B cell (primary cell): ENCODE results near the gene DPYD. TPM values are rescaled to one million over a fixed set of nuclear protein-coding genes. Genes with fewer than 3 reads are reported as not detected.

Experiments
- ATAC-seq: fragments of 200-7000 bp; cut with Tn5 transposase; one replicate; pipeline ENCODE4 v1.10.0; 2021; ENCODE audit warnings: low read depth, mild to moderate bottlenecking, moderate number of reproducible peaks, moderate library complexity
- CTCF ChIA-PET: fragments of 350-600 bp; sonication (Branson Sonifier 250); formaldehyde crosslinking; loops from one replicate; lab custom pipeline; 2021; ENCODE audit warnings: antibody characterized with exemption, inconsistent platforms; lab: Charles Lee
- POLR2A ChIA-PET: fragments of 350-600 bp; sonication (Branson Sonifier 250); formaldehyde crosslinking; loops from one replicate; lab custom pipeline; 2021; ENCODE audit warnings: antibody characterized with exemption; lab: Charles Lee
- DNase-seq: peaks from one replicate; pipeline ENCODE4 v3.0.0; 2013
- H2AFZ ChIP-seq: 2 replicates; pipeline ENCODE4 v1.6.1; 2012; ENCODE audit warnings: mild to moderate bottlenecking, low read depth, low read length; ENCODE audit not compliant: insufficient read depth, poor library complexity, severe bottlenecking
- H3K27ac ChIP-seq, 2 donors: 1 replicate in 1 of 2; 2 replicates in 1 of 2; pipeline ENCODE4 v1.5.1; 2012 to 2013; ENCODE audit warnings: low read length in 2 of 2, mild to moderate bottlenecking in 2 of 2, moderate library complexity in 1 of 2
- H3K27me3 ChIP-seq, 4 experiments: fragments of 200-600 bp in 1 of 4; sonication (generic) in 1 of 4; replicated peaks in 1 of 4; 1 replicate in 2 of 4; 2 replicates in 2 of 4; pipeline versions ENCODE4 v1.6.1 to v1.7.0; 2013 to 2016; ENCODE audit warnings: low read length in 3 of 4, mild to moderate bottlenecking in 2 of 4, mixed read lengths in 1 of 4, moderate library complexity in 1 of 4; ENCODE audit not compliant: insufficient read depth in 4 of 4, control insufficient read depth in 3 of 4; ENCODE audit errors: control extremely low read depth in 1 of 4
- H3K36me3 ChIP-seq, 2 experiments: replicated peaks in 1 of 2; 1 replicate in 1 of 2; 2 replicates in 1 of 2; pipeline versions ENCODE4 v1.6.1 to v1.7.1; 2013; ENCODE audit warnings: low read length in 1 of 2; ENCODE audit not compliant: insufficient read depth in 2 of 2, control insufficient read depth in 1 of 2; ENCODE audit errors: control extremely low read depth in 1 of 2, extremely low read depth in 1 of 2
- H3K4me1 ChIP-seq, 2 donors: fragments of 200-600 bp in 1 of 2; sonication (generic) in 1 of 2; 1 replicate in 1 of 2; 2 replicates in 1 of 2; pipeline versions ENCODE4 v1.5.1 to v1.6.1; 2013 to 2017; ENCODE audit warnings: low read length in 2 of 2; ENCODE audit not compliant: control insufficient read depth in 2 of 2, insufficient read depth in 2 of 2
- H3K4me2 ChIP-seq: replicated peaks from 2 replicates; pipeline ENCODE3; 2012; ENCODE audit warnings: mild to moderate bottlenecking, low read depth, low read length; ENCODE audit not compliant: poor library complexity, severe bottlenecking
- H3K4me3 ChIP-seq, 5 experiments: fragments of 200-600 bp in 1 of 5; sonication (generic) in 1 of 5; 1 replicate in 3 of 5; 2 replicates in 2 of 5; pipeline versions ENCODE4 v1.5.1 to v1.7.0; 2011 to 2016; ENCODE audit warnings: low read length in 4 of 5, mild to moderate bottlenecking in 4 of 5, low read depth in 2 of 5, control low read depth in 1 of 5, moderate library complexity in 1 of 5; ENCODE audit not compliant: insufficient read depth in 1 of 5; ENCODE audit errors: control extremely low read depth in 1 of 5, extremely low read depth in 1 of 5
- H3K79me2 ChIP-seq: fragments of 200-600 bp; sonication (generic); one replicate; pipeline ENCODE4 v1.6.0; 2016; ENCODE audit warnings: low read length; ENCODE audit not compliant: control insufficient read depth, insufficient read depth
- H3K9ac ChIP-seq: fragments of 200-600 bp; sonication (generic); 2 replicates; pipeline ENCODE4 v1.6.1; 2017; ENCODE audit warnings: mild to moderate bottlenecking, low read length, moderate library complexity
- H3K9me3 ChIP-seq, 3 donors: one replicate each; pipeline versions ENCODE4 v1.6.1 to v1.7.1; 2013; ENCODE audit warnings: low read length in 2 of 3; ENCODE audit not compliant: control insufficient read depth in 2 of 3, insufficient read depth in 1 of 3; ENCODE audit errors: control extremely low read depth in 1 of 3
- H4K20me1 ChIP-seq: 2 replicates; pipeline ENCODE4 v1.6.0; 2012; ENCODE audit warnings: mild to moderate bottlenecking, low read length; ENCODE audit not compliant: insufficient read depth, control insufficient read depth, poor library complexity, severe bottlenecking
- H3K27ac Mint-ChIP-seq: one replicate; pipeline ENCODE4 v1.8.0; 2021; ENCODE audit warnings: mixed read lengths
- H3K27me3 Mint-ChIP-seq: one replicate; pipeline ENCODE4 v1.8.0; 2021; ENCODE audit warnings: mixed read lengths
- H3K4me1 Mint-ChIP-seq: one replicate; pipeline ENCODE4 v1.8.0; 2021; ENCODE audit warnings: mixed read lengths
- H3K4me3 Mint-ChIP-seq: one replicate; pipeline ENCODE4 v1.8.0; 2021; ENCODE audit warnings: mixed read lengths
- H3K9me3 Mint-ChIP-seq: one replicate; pipeline ENCODE4 v1.8.0; 2022; ENCODE audit warnings: mixed read lengths; ENCODE audit not compliant: insufficient read depth
- CTCF ChIP-seq: fragments of 200-600 bp; IDR thresholded peaks from one replicate; pipeline ENCODE4 v1.8.0; 2022; ENCODE audit warnings: antibody characterized with exemption, mild to moderate bottlenecking
- EZH2 ChIP-seq: IDR thresholded peaks from 2 replicates; pipeline ENCODE4 v1.6.1; 2012; ENCODE audit warnings: borderline replicate concordance, low read depth, mild to moderate bottlenecking, moderate library complexity, low read length; ENCODE audit not compliant: insufficient read depth, poor library complexity, severe bottlenecking
- WGBS: methylation state at CpG from one replicate; pipeline ENCODE4 v1.1.5; 2013; ENCODE audit warnings: missing lambda C conversion rate; ENCODE audit not compliant: insufficient coverage; 5-methylcytosine and 5-hydroxymethylcytosine counted together
- intact Hi-C: fragments of 100-400 bp; cut with micrococcal nuclease; formaldehyde crosslinking; loops from one replicate; pipeline ENCODE4 v1.10.0; 2022
- polyA plus RNA-seq: library from polyadenylated mRNA; depleted of rRNA; stranded (reverse); fragments of >200 nt; gene quantifications from 2 replicates; pipeline ENCODE4 v1.2.3, GENCODE V29; 2012
- total RNA-seq, 2 donors: library from RNA; stranded (reverse); fragments of 120-200 nt in 1 of 2; gene quantifications; 1 replicate in 1 of 2; 2 replicates in 1 of 2; pipeline versions ENCODE4 v1.2.3 to v1.2.4, GENCODE V29; 2013 to 2022

DPYD gene
- total and polyA plus RNA-seq, 2 donors (not counting 1 experiment from before 2014, with no cell fraction given) = 4.2 to 19.0 TPM

GRCh38 chr1:97168056-97168455 is 752.8 kb downstream of the DPYD start:
- H3K9ac ChIP-seq = no peak overlapping the region
- peaks cover 21% of the 10 kb centered on the region for H3K4me1 Mint-ChIP-seq
- H3K4me2 ChIP-seq = no peak overlapping the region
- H4K20me1 ChIP-seq = no peaks in the 10 kb centered on the region
- no peaks in the 10 kb centered on the region for H3K79me2 ChIP-seq
- no peak for TF ChIP-seq EZH2
- TF ChIP-seq CTCF = no peak
- H3K36me3 ChIP-seq = no peaks in the 10 kb centered on the region
- peaks cover 0 to 3% (median 2%) of the 10 kb centered on the region in 3 donors for H3K9me3 ChIP-seq
- no peak overlapping the region for H2AFZ ChIP-seq
- no CpG with 5 or more reads among the region's 1 CpG for WGBS
- ChIA-PET CTCF (no interaction called here), POLR2A (no interaction called here)
- no peak overlapping the region for H3K27ac Mint-ChIP-seq
- H3K4me3 ChIP-seq = no peak overlapping the region
- no peak overlapping the region for H3K27ac ChIP-seq
- peaks cover 2% of the 10 kb centered on the region for H3K9me3 Mint-ChIP-seq
- peaks cover 13 to 14% of the 10 kb centered on the region in 2 donors for H3K4me1 ChIP-seq
- H3K4me3 Mint-ChIP-seq = no peak overlapping the region
- intact Hi-C loops = no loop called here
- ATAC-seq (no peak), DNase-seq (no peak)
- no peaks in the 10 kb centered on the region for H3K27me3 Mint-ChIP-seq
- no peaks in the 10 kb centered on the region for H3K27me3 ChIP-seq

GRCh38 chr1:97167246-97167645 is 753.6 kb downstream of the DPYD start:
- POLR2A ChIA-PET = no interaction called here
- H3K27me3 ChIP-seq = no peaks in the 10 kb centered on the region
- Mint-ChIP-seq H3K4me3 (no peak overlapping the region), H3K4me1 (peaks cover 21% of the 10 kb centered on the region), H3K9me3 (peaks cover 2% of the 10 kb centered on the region), H3K27ac (no peak overlapping the region), H3K27me3 (no peaks in the 10 kb centered on the region)
- H3K9ac ChIP-seq = no peak overlapping the region
- no peak overlapping the region for H3K4me2 ChIP-seq
- H3K27ac ChIP-seq = no peak overlapping the region
- CTCF ChIA-PET = no interaction called here
- H3K79me2 ChIP-seq = no peaks in the 10 kb centered on the region
- ATAC-seq (no peak), DNase-seq (no peak)
- no peaks in the 10 kb centered on the region for H4K20me1 ChIP-seq
- WGBS = no CpG with 5 or more reads among the region's 2 CpGs
- intact Hi-C loops = no loop called here
- no peak for TF ChIP-seq CTCF
- TF ChIP-seq EZH2 = no peak
- peaks cover 0 to 3% (median 2%) of the 10 kb centered on the region in 3 donors for H3K9me3 ChIP-seq
- no peak overlapping the region for H3K4me3 ChIP-seq
- peaks cover 13 to 14% of the 10 kb centered on the region in 2 donors for H3K4me1 ChIP-seq
- no peaks in the 10 kb centered on the region for H3K36me3 ChIP-seq
- H2AFZ ChIP-seq = no peak overlapping the region
